ENCODE results near the gene MARCHF2.

MARCHF2 gene

GRCh38 chr19:8455018-8455417 lies 41.9 kb downstream of the MARCHF2 start:
- DNase-seq: no peak

GRCh38 chr19:8456064-8456463 lies 43.0 kb downstream of the MARCHF2 start:
- DNase-seq: no peak

GRCh38 chr19:8457209-8457608 lies 44.1 kb downstream of the MARCHF2 start:
- DNase-seq: no peak

GRCh38 chr19:8457827-8458226 lies 44.7 kb downstream of the MARCHF2 start:
- no peak for DNase-seq

GRCh38 chr19:8458380-8458779 lies 45.3 kb downstream of the MARCHF2 start:
- DNase-seq: no peak

GRCh38 chr19:8459095-8459494 lies 46.0 kb downstream of the MARCHF2 start:
- DNase-seq: no peak

- DNase-seq: no peak
Observed at GRCh38 chr19:8459520-8460270, 46.6 kb downstream of the MARCHF2 start.

GRCh38 chr19:8460516-8461298 lies 47.6 kb downstream of the MARCHF2 start:
- DNase-seq: no peak

- no peak for DNase-seq
Observed at GRCh38 chr19:8461376-8461775, 48.3 kb downstream of the MARCHF2 start.

GRCh38 chr19:8461891-8462290 lies 48.8 kb downstream of the MARCHF2 start:
- DNase-seq: no peak

- DNase-seq: no peak
Observed at GRCh38 chr19:8462571-8462970, 49.5 kb downstream of the MARCHF2 start.

GRCh38 chr19:8463365-8463764 lies 50.3 kb downstream of the MARCHF2 start:
- DNase-seq: no peak

GRCh38 chr19:8466018-8466417 lies 52.9 kb downstream of the MARCHF2 start:
- no peak for DNase-seq

- no peak for DNase-seq
Observed at GRCh38 chr19:8468124-8468523, 55.0 kb downstream of the MARCHF2 start.

- no peak for DNase-seq
Observed at GRCh38 chr19:8468761-8469373, 55.8 kb downstream of the MARCHF2 start.

- DNase-seq: no peak
Observed at GRCh38 chr19:8469613-8470368, 56.7 kb downstream of the MARCHF2 start.

- peak; percentile 46 for DNase-seq
Observed at GRCh38 chr19:8473648-8474476, 60.8 kb downstream of the MARCHF2 start.

- DNase-seq: no peak
Observed at GRCh38 chr19:8475005-8475404, 61.9 kb downstream of the MARCHF2 start.

- DNase-seq: no peak
Observed at GRCh38 chr19:8476524-8476923, 63.4 kb downstream of the MARCHF2 start.

- DNase-seq: no peak
Observed at GRCh38 chr19:8477889-8478288, 64.8 kb downstream of the MARCHF2 start.

GRCh38 chr19:8478598-8478997 lies 65.5 kb downstream of the MARCHF2 start:
- DNase-seq: no peak

- DNase-seq: no peak
Observed at GRCh38 chr19:8481201-8481600, 68.1 kb downstream of the MARCHF2 start.
